Cardiac fibroblast (primary cell): Measurements from ENCODE around the gene TSPO.

Source experiments
- DNase-seq, 2 donors: peaks; one replicate each; pipeline versions ENCODE4 v3.0.0 to v3.0.0-alpha.2; 2010; ENCODE audit warnings: low read depth in 2 of 2
- H3K4me3 ChIP-seq, 2 donors: replicated peaks in 1 of 2; 1 replicate in 1 of 2; 2 replicates in 1 of 2; pipeline ENCODE4 v1.5.1; 2011; ENCODE audit warnings: low read depth in 2 of 2, low read length in 2 of 2, mild to moderate bottlenecking in 2 of 2, moderate library complexity in 1 of 2
- CTCF ChIP-seq: IDR thresholded peaks from one replicate; pipeline ENCODE4 v1.5.1; 2011; ENCODE audit warnings: low read depth, mild to moderate bottlenecking, low read length, inconsistent platforms

Gene TSPO

DNA sequence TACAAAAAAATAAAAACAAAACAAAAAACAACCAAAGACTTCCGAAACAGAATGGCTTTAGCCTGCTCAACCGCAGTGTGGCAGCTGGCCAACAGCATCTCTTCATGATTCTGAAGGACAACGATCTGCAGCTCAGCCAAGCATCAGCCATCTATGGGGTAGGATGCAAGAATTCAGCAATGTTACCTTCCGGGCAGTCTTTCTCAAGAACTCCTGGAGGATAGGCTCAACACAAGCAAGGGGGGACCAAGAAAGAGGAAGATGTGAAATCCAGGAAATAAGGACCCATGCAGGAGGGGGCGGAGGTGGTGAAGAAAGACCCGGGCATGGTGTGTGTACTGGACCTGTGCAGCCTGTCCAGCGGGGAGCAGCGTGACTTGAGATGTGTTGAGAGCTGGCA, 3.5 kb upstream of the TSPO start:
- no peak for DNase-seq
- TF ChIP-seq CTCF: no peak

GRCh38 chr22:43148581-43148980, 2.8 kb upstream of the TSPO start:
- TF ChIP-seq CTCF: no peak
- DNase-seq: no peak
- no peak overlapping the region for H3K4me3 ChIP-seq

More for the DNA sequence above, 3.5 kb upstream of the TSPO start:
- no peak overlapping the region for H3K4me3 ChIP-seq

- no peak for TF ChIP-seq CTCF
- peak overlapping the region; percentile 70 to 90 for H3K4me3 ChIP-seq
- DNase-seq: no peak
Observed at GRCh38 chr22:43150731-43151206, 590 bp upstream of the TSPO start.

GRCh38 chr22:43152003-43152356, 621 bp downstream of the TSPO start:
- H3K4me3 ChIP-seq: peak overlapping the region; percentile 70 to 90
- DNase-seq: no peak
- TF ChIP-seq CTCF: no peak

DNA sequence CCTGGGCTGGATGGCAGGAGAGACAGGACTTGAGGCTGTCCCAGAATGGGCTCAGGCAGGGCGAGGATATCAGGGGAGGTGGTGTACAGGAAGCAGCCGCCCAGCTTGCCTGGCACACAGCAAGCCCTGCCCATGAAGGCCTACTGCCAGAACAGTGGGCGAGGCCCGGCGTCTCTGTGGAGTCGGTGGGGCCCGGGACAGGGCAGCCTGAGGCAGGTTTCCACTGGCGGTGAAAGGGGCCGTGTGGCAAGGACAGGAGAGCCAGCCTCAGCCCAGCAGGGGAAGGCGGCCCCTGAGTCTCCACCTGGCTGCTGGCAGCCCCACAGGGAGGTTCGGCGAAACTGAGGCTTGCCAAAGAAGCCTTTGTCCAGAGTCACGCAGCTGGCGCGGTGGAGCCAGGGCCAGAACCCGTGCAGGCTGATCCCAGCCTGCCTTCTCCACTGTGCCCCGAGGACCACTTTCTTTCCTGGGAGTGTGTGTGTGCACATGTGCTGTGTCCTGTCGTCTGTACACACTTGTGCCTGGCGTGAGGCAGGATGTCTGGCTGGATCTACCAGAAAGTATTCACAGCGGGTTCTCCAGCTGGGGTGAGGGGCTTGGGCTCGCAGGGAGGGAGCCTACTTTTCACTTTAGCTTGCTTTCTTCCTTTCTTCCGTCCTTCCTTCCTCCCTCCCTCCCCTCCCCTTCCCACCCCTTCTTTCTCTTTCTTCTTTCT, 1.2 kb downstream of the TSPO start:
- DNase-seq: peak; percentile 38 to 69
- peak overlapping the region; percentile 70 to 90 for H3K4me3 ChIP-seq
- TF ChIP-seq CTCF: no peak

DNA sequence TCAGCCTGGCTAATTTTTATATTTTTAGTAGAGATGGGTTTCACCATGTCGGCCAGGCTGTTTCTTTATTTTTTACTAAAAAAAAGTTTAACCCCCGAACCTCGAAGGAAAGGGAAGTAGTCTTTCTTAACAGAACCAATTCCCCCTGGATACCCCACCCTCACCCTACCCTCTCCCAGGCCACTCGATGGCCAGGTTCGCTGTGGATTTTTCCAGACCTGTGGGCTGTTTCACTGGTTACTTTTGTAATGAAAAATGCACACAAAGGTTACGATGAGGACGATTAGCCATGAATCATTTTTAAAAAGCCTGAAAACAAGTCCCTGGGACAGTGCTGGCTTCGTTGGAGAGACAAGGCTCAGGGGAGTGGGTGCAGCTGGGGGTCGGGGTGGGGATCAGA, 2.5 kb downstream of the TSPO start:
- peak overlapping the region in 1 of 2 donors; percentile 33 for H3K4me3 ChIP-seq
- TF ChIP-seq CTCF: no peak
- peak in 1 of 2 donors; percentile 35 for DNase-seq
